Measurements from ENCODE around the gene UNC93A.

GRCh38 chr6:167337675-167338449 lies 46.7 kb downstream of the UNC93A start:
- TF ChIP-seq CTCF (IDR thresholded peaks at IDR 0.05) (no peak), POLR2A (IDR thresholded peaks at IDR 0.05) (no peak)
